Epithelial cell of esophagus (primary cell): ENCODE results near the gene TPRA1.
A peak's percentile ranks its signal among the peaks of the same experiment; 100 is the strongest.

Experiments
- DNase-seq: peaks from one replicate; pipeline ENCODE4 v3.0.0; 2010; ENCODE audit warnings: low read depth
- H3K4me3 ChIP-seq: 2 replicates; pipeline ENCODE4 v1.5.1; 2011; ENCODE audit warnings: mild to moderate bottlenecking, low read length, control low read depth
- TF ChIP-seq, protein P1 (sequence below): IDR thresholded peaks from 2 replicates; pipeline ENCODE4 v1.5.1; 2011; ENCODE audit warnings: low read depth, mild to moderate bottlenecking, low read length, control low read depth, inconsistent platforms; ENCODE audit not compliant: insufficient read depth; ENCODE audit errors: missing control alignments

TPRA1 gene

DNA sequence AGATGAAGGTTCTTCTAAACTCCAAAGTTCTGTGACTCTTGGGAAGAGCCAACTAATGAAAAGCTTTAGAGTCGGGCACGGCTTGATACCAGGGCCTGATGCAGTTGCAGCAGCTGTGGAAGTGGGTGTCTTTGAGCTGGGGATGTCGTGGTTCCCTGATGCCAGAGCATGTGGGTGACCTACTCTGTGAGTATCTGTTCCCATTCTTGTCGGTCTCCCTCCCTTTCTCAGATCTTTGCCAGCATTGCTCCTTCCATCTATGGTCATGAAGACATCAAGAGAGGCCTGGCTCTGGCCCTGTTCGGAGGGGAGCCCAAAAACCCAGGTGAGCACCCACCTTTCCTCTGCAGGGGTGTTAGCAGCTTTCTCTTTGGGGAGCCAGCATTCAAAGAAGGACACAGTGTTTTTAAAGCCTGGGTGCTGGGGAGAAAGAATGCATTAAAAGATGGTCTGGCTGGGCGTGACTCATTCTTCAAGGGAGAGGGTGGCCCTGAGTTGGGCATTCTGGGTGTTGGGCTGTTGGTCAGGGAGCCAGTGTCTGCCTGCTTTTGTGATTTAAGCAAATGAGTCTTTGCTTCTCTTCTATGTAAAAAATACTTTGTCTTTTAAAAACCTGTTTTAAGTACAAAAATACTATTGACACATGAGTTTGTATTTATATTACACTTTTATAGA, 25.2 kb upstream of the TPRA1 start:
- DNase-seq = no peak
- TF ChIP-seq, protein P1, sequence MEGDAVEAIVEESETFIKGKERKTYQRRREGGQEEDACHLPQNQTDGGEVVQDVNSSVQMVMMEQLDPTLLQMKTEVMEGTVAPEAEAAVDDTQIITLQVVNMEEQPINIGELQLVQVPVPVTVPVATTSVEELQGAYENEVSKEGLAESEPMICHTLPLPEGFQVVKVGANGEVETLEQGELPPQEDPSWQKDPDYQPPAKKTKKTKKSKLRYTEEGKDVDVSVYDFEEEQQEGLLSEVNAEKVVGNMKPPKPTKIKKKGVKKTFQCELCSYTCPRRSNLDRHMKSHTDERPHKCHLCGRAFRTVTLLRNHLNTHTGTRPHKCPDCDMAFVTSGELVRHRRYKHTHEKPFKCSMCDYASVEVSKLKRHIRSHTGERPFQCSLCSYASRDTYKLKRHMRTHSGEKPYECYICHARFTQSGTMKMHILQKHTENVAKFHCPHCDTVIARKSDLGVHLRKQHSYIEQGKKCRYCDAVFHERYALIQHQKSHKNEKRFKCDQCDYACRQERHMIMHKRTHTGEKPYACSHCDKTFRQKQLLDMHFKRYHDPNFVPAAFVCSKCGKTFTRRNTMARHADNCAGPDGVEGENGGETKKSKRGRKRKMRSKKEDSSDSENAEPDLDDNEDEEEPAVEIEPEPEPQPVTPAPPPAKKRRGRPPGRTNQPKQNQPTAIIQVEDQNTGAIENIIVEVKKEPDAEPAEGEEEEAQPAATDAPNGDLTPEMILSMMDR = no peak
- no peak overlapping the region for H3K4me3 ChIP-seq

DNA sequence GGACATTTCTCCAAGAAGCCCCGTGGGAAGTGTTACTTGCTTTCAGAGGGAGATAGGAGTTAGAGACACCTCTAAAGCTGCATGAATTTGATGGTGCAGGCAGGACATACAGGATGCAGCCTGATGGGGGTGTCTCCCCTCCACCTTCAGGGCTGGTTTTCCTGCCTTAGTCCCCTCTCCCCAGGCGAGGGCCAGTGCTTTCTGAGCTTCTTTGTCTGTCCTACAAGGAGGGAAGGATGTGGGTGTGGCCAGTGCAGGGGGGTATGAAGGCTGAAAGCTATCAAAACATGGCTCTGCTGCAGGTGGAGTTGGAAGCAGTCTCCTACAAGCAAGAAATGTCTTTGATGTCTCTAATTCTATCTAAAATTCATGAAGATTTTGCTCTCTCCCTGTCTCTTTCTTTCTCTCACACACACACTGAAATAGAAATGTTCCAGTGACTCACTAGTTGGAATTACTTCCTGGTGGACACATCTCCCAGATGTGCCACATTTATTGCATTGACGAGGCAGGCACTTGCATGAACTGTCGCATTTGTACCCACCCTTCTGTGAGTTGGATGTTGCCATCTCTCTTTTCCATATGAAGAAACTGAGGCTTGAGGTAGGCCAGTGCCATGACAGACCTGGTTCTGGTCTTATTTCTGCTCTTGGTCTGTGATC, 24.5 kb upstream of the TPRA1 start:
- TF ChIP-seq, protein P1 = no peak
- no peak overlapping the region for H3K4me3 ChIP-seq
- peak; percentile 25 for DNase-seq

DNA sequence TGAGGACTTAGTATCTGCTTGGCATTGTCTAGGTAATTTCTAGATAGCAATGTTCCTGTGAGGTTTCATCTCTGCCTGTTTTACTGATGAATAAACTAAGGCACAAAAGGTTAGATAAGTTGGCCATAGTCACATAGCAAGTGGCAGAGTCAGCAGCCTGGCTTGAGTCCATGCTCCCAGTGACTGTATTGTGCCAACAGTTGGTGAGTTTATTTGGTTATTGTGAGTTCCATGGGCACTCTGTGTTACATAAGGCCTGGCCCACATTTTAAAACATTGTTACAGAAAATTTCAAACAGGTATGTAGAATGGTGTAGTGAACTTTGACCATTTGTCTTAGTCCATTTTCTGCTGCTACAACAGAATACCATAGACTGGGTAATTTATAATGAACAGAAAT, 22.9 kb upstream of the TPRA1 start:
- DNase-seq = no peak
- TF ChIP-seq, protein P1 = no peak
- no peak overlapping the region for H3K4me3 ChIP-seq

DNA sequence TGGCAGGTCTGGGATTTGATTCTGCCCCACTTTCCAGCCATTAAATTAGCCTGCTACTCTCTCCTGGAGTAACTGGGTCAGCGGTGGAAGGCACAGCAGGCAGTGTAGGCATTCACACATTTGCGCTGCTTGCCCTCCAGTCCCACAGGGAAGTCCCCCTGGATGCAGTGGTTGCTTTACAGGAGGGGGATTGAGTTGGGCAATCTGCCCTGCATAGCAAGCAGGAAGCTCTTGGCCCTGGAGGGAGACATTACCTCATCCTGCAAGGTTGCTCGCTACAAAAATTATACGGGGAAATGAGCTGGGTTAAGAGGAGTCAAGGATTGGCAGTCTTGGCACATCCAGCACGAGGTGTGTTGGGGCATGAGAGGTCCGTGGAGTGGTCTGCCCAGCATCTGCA, 22.4 kb upstream of the TPRA1 start:
- peak; percentile 50 for DNase-seq

GRCh38 chr3:127611251-127611650, 20.7 kb upstream of the TPRA1 start:
- TF ChIP-seq, protein P1 = no peak
- DNase-seq = no peak
- no peak overlapping the region for H3K4me3 ChIP-seq

More for the DNA sequence above, 22.4 kb upstream of the TPRA1 start:
- TF ChIP-seq, protein P1 = no peak
- H3K4me3 ChIP-seq = no peak overlapping the region

DNA sequence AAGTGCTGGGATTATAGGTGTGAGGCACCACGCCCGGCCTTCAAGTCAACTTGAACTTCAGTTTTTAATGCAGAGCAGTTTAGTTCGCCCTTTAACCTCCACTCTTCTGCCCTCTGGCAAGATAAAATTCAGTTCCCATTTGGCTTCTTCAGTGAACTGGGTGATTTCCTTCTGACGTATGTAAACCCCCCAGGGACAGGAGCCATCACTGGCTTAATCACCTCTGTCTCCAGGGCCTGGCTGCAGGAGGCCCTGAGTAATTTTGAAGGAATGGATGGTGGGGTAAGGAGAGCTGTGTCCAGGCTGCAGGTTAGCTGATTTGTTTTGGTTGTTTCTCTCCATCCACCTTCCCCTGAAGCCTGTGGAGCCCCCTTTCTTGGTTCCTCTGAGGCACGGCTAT, 19.6 kb upstream of the TPRA1 start:
- DNase-seq = peak; percentile 27
- no peak overlapping the region for H3K4me3 ChIP-seq
- TF ChIP-seq, protein P1 = no peak

DNA sequence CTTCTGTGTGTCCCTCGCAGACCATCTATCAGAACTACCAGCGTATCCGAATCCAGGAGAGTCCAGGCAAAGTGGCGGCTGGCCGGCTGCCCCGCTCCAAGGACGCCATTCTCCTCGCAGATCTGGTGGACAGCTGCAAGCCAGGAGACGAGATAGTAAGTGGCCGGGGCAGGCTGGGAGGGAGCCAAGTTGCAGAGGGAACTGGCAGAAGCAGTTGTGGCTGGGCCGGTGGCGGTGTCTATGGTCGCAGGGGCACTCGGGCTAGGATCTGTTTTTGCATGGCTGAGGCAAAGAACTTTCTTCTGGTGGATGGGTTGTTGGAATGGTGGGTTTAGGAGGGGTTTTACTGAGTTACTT, 17.8 kb upstream of the TPRA1 start:
- TF ChIP-seq, protein P1 = no peak
- no peak overlapping the region for H3K4me3 ChIP-seq
- no peak for DNase-seq
